K562 (cell line): ENCODE results near the gene FPGS. TPM values are rescaled to one million over a fixed set of nuclear protein-coding genes. Genes with fewer than 3 reads are reported as not detected.

Source experiments
- ATF6 ChIP-seq: sonication (generic); formaldehyde crosslinking; IDR thresholded peaks from 2 replicates; pipeline ENCODE4 v1.4.0; 2020; ENCODE audit warnings: mild to moderate bottlenecking, missing genetic modification reagents
- BRCA1 ChIP-seq, 2 experiments: fragments of 450-650 bp in 1 of 2; sonication (generic) in 1 of 2; formaldehyde crosslinking in 1 of 2; IDR thresholded peaks; 2 replicates each; pipeline versions ENCODE4 v1.5.0 to v1.6.1; 2017 to 2020; ENCODE audit warnings: mild to moderate bottlenecking in 1 of 2, missing genetic modification reagents in 1 of 2
- CSDE1 ChIP-seq, 2 experiments: fragments of 450-650 bp; IDR thresholded peaks; 2 replicates each; pipeline ENCODE4 v1.6.1; 2016; ENCODE audit warnings: mild to moderate bottlenecking in 1 of 2
- HMGXB4 ChIP-seq: sonication (generic); formaldehyde crosslinking; IDR thresholded peaks from 2 replicates; pipeline ENCODE4 v1.8.1; 2023; ENCODE audit warnings: mild to moderate bottlenecking, missing genetic modification reagents
- LCOR ChIP-seq: sonication (generic); formaldehyde crosslinking; IDR thresholded peaks from 2 replicates; pipeline ENCODE4 v1.8.0; 2022; ENCODE audit warnings: mild to moderate bottlenecking, missing genetic modification reagents
- MEF2D ChIP-seq: conservative IDR thresholded peaks from 2 replicates; pipeline ENCODE4 v1.6.1; 2016; ENCODE audit warnings: low read depth, missing genetic modification characterization, missing compliant biosample characterization
- NCOA1 ChIP-seq: fragments of 450-650 bp; IDR thresholded peaks from 2 replicates; pipeline ENCODE4 v1.6.1; 2016; ENCODE audit warnings: low read depth
- PATZ1 ChIP-seq: fragments of 250-450 bp; sonication (Bioruptor Pico); IDR thresholded peaks from 2 replicates; pipeline ENCODE4 v1.5.0; 2020; ENCODE audit warnings: mild to moderate bottlenecking, borderline replicate concordance
- ZFP36 ChIP-seq: fragments of 150-350 bp; IDR thresholded peaks from 2 replicates; pipeline ENCODE4 v1.6.1; 2018; ENCODE audit warnings: low read length, low read depth; ENCODE audit not compliant: partially characterized antibody
- ZNF140 ChIP-seq: fragments of 250-450 bp; sonication (Bioruptor Pico); IDR thresholded peaks from 2 replicates; pipeline ENCODE4 v1.8.0; 2021; ENCODE audit warnings: moderate library complexity, mild to moderate bottlenecking, inconsistent platforms
- polyA plus RNA-seq, 8 experiments: library from polyadenylated mRNA; depleted of rRNA in 4 of 8; stranded (reverse) in 5 of 8; unstranded in 3 of 8; fragments of >200 nt; fragmentation: Nextera tagmentation in 2 of 8; fragmentation: Illumina TruSeq in 1 of 8; extraction: Ambion mirVana in 2 of 8; extraction: Trizol in 1 of 8; gene quantifications; 2 replicates each; pipeline versions ENCODE4 v1.2.1 to v1.2.3, GENCODE V29; 2011 to 2014; ENCODE audit warnings: inconsistent platforms in 1 of 8, missing spikeins in 1 of 8
- total RNA-seq, 7 experiments: library from RNA; depleted of rRNA in 6 of 7; stranded (reverse); fragments of >200 nt in 6 of 7; fragmentation: Illumina TruSeq in 2 of 7; extraction: Trizol in 2 of 7; gene quantifications; 2 replicates each; pipeline versions ENCODE4 v1.2.1 to v1.2.3, GENCODE V29; 2011 to 2021; ENCODE audit warnings: low replicate concordance in 1 of 7
- TF ChIP-seq, protein P1 (sequence below): fragments of 200-800 bp; sonication (Bioruptor generic); IDR thresholded peaks from 2 replicates; pipeline ENCODE4 v1.6.1; 2017; ENCODE audit warnings: missing genetic modification characterization, missing compliant biosample characterization

FPGS gene
- total and polyA plus RNA-seq, 9 of the 15 experiments (the other 6 are each of a cell fraction or from before 2014, with no cell fraction given), result 0.84 to 86.4 (median 59.2) TPM

GRCh38 chr9:127846443-127847177, 43.9 kb downstream of the FPGS start (continued):
- TF ChIP-seq PATZ1, result peak; percentile 65; the same call in 1 of the 2 replicates
- TF ChIP-seq ZNF140 (CRISPR knock-in tag), result no peak
- TF ChIP-seq LCOR, result no peak
- TF ChIP-seq MEF2D (tag), result 0 out of 2 replicates have a peak, but pooled peaks have one; percentile 19
- TF ChIP-seq ATF6 (CRISPR knock-in tag), result no peak
- TF ChIP-seq CSDE1 (IDR thresholded peaks at IDR 0.05), result no peak
- no peak for TF ChIP-seq NCOA1
- TF ChIP-seq BRCA1 (IDR thresholded peaks at IDR 0.05), result no peak
- no peak for TF ChIP-seq BRCA1 (CRISPR knock-in tag; IDR thresholded peaks at IDR 0.05)
- TF ChIP-seq, protein P1, sequence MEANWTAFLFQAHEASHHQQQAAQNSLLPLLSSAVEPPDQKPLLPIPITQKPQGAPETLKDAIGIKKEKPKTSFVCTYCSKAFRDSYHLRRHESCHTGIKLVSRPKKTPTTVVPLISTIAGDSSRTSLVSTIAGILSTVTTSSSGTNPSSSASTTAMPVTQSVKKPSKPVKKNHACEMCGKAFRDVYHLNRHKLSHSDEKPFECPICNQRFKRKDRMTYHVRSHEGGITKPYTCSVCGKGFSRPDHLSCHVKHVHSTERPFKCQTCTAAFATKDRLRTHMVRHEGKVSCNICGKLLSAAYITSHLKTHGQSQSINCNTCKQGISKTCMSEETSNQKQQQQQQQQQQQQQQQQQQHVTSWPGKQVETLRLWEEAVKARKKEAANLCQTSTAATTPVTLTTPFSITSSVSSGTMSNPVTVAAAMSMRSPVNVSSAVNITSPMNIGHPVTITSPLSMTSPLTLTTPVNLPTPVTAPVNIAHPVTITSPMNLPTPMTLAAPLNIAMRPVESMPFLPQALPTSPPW (CRISPR knock-in tag), result peak; percentile 67; the same call in 1 of the 2 replicates
- TF ChIP-seq ZFP36, result peak; percentile 79
- no peak for TF ChIP-seq HMGXB4 (CRISPR knock-in tag)
